ENCODE measurements around the gene PHF21A.
"Not testable (repeated sequence)": the region's sequence is repeated elsewhere in the genome, so short reads cannot be mapped to it uniquely, and the experiment has no call there.

PHF21A gene

DNA sequence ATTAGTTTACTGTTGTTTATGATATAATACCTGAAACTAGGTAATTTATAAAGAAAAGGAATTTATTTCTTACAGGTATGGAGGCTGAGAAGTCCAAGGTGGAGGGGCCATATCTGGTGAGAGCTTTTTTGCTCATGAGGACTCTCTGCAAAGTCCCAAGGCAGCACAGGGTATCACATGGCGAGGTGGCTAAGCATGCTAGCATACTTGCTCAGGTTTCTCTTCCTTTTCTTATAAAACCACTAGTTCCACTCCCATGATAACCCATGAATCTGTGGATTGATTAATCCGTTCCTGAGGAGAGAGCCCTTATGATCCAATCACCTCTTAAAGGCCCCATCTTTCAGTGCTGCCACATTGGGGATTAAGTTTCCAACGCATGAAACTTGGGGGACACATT lies 82.7 kb downstream of the PHF21A start:
- no peak for DNase-seq (ENCODE audit: extremely low read depth in 1 of 2, low read depth in 1 of 2)

DNA sequence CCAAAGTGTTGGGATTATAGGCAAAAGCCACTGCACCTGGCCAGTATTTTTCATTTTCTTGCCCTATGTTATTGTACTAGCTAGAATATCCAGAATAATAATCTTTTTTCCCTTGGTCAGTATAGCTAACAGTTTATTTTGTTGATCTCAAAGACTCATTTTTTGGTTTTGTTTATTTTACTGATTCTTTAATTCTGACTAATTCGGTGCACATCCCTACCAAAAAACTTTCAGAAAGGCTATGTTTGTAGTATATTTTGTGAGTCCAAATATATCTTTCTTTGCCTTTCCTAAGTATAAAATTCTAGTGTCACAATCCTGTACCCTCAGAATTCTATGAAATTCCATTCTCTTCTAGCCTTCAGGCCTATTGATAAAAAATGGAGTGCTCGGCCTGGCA lies 84.3 kb downstream of the PHF21A start:
- DNase-seq (ENCODE audit: extremely low read depth in 1 of 2, low read depth in 1 of 2) = no peak

DNA sequence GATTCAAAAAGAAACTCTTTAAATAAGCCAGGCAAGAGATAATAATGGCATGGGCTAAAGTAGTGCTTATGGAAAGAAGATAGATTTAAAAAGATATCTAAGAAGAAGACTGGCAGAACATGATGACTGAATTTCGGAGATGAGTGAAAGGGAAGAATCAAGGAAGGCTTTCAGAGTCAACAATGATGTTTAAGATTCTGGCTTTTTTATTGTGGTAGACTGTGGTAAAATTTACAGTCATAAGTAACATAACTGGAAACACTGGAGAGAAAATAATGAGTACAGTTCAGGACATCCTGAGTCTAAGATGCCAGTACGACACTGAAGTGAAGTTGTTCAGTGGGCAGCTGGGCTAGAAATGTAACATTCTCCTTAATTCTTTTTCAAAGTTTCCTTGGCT lies 85.2 kb downstream of the PHF21A start:
- DNase-seq (ENCODE audit: extremely low read depth in 1 of 2, low read depth in 1 of 2) = no peak

DNA sequence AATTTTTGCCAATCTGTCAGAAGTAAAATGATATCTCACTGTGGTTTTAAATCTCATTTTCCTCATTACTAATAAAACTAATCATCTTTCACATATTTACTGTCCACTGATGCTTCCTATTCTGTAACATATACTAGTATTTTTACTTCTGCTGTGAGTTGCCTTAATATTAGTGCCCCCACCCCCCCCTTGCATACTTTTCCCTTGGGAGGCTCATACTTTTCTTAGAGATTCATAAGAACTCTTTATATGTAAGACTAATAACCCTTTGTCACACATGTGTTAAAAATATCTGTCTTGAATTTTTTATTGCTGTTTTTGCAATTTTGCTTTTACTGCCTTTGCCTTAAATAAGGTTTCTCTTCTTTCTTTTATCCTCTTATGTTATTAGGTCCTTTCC lies 87.2 kb downstream of the PHF21A start:
- DNase-seq (ENCODE audit: extremely low read depth in 1 of 2, low read depth in 1 of 2) = no peak

DNA sequence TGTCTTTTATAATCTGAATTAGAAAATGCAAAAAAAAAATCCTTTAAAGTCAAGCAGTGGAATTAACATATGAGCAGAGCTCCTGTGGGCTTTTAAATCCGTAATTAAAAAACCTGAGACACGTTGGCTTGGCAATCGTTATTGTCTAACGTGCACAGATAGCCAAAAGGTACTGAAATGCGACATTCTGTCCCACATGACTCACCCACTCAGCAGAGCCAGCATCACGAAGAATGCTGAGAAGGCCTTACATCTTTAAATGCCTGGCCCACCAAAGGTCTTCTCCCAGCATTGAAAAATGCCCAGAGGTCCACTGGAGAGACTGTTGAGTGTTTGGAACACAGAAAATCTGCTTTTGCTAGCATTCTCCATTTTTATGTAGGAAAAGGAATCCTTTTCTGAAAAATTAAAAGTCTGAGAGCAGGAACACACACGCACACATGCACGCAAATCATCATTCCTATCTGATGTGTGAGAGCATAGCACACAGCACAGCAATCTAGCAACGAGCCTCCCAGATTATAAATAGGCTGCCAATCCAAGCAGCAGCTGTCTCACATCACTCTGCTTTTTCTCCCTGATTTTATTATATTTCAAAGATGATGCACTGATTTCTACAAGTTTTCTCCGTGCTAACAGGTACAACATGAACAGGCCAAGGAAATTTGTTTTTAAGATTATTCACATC lies 94.5 kb downstream of the PHF21A start:
- no peak for DNase-seq (ENCODE audit: extremely low read depth in 1 of 2, low read depth in 1 of 2)

DNA sequence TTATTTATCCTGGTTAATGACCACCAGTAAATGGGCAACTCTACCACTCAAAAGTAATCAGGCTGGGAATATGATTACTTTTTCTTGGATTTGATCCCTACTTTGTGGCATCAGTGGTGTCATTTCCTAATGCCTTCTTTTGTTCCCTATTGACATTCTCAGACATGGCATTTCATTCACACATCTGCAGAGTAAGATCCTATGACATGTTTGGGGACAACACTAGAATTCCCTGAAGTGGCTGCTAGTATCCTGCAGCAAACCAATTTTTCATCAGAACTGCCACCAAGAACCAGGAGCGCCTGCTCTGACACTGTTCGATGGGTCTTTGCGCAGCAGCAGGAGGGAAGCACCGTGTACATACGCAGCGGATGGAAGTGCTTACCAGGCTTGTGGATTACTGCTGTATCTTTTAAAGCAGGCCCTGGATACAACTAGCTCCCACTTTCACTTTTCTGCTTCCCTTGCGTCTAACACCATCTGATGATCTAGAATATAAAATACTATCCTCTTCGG lies 101.1 kb downstream of the PHF21A start:
- DNase-seq (ENCODE audit: extremely low read depth in 1 of 2, low read depth in 1 of 2) = no peak

DNA sequence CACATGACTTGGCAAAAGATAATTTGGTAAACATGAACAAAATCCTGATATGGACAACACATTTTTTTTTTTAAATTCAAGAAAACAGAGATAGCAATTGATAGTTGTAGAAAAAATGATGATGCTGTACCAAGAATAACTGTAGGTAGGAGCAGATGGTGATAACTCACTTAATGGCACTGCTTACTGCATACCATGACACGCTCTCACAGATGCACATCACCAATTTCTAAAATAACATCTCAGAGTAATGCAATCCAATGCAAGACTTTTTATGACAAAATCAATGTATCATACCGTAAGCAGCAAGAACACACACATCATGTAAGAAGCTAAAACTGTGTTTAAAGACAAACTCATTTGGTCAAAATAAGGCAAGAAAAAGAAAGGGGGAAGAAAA lies 102.6 kb downstream of the PHF21A start:
- no peak for DNase-seq (ENCODE audit: extremely low read depth in 1 of 2, low read depth in 1 of 2)

DNA sequence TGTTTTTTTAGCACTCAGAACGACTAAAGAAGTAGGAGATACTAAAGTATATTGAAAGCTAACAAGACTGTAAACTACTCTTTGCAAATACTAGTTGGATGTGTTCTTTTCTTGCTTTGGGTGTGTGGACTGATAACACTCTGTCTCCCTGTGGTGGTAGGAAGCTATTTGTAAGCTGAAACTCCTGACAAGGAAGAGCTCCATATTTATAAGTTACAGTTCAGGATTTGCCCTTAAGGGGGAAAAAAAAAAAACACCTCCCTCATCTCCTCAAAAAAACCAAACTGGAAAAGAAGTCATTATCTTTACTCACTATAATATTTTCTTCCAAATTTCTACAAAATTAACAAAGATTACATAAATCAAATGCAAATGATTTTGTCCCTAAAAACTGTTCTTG lies 103.9 kb downstream of the PHF21A start:
- no peak for DNase-seq (ENCODE audit: extremely low read depth in 1 of 2, low read depth in 1 of 2)

DNA sequence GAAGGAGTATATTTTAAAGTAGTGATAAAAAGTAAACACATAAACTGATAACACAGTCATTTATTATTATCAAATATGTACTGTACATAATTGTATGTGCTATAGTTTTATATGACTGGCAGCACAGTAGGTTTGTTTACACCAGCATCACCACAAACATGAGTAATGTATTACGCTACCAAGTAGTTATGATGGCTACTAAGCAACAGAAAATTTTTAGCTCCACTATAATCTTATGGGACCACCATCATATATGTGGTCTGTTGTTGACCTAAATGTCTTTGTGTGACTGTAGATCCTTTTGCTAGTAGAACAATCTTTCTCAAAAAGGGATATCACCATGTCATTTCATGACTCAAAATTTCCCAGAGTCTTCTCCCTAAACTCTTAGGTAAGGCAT lies 105.3 kb downstream of the PHF21A start:
- DNase-seq (ENCODE audit: extremely low read depth in 1 of 2, low read depth in 1 of 2) = no peak

DNA sequence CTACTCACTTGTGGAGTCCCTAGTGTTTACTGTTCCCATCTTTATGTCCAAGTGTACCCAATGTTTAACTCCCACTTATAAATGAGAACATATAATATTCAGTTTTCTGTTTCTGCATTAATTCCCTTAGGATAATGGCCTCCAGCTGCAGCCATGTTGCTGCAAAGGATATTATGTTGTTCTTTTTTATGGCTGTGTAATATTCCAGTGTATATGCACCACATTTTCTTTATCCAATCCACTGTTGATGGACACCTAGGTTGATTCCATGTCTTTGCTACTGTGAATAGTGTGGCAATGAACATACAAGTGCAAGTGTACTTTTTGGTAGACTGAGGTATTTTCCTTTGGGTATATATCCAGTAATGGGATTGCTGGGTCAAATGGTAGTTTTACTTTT lies 107.1 kb downstream of the PHF21A start:
- DNase-seq (ENCODE audit: extremely low read depth in 1 of 2, low read depth in 1 of 2) = not testable (repeated sequence)

DNA sequence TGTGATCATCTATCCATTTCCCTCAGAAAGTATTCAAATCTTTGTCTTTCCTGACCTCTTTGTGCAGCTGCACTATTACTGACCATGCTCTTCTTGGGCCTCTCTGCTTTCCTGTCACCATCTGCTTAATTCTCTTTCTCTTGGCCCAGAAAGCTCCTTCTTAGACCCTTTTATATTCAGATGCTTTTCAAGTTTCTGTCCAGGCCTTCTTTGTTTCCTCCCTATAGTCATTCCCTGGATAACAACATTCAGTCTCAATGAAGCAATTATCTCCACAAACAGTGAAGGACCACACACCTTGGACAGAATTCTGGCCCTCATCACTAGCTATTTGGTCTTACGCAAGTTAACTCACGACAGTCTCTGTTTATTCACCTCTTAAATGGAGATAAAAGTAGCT lies 109.1 kb downstream of the PHF21A start:
- no peak for DNase-seq (ENCODE audit: extremely low read depth in 1 of 2, low read depth in 1 of 2)

DNA sequence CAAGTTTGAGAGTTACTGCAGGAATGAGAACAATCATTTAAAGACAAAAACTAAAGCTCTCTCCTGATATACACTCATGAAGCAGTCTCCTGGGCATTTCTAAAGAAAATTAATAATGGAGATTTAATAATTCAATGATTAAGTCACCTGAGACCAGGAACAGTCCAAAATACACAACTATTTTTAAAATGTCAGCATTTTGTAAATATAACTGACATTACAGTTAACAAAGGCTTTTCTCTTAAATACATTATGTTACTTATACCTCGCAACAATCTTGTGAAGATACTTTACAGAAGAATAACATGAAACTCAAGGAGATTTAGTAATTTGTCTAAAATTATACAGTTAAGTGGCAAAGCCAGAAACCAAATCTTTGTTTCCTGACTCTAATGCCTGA lies 111.2 kb downstream of the PHF21A start:
- DNase-seq (ENCODE audit: extremely low read depth in 1 of 2, low read depth in 1 of 2) = no peak

DNA sequence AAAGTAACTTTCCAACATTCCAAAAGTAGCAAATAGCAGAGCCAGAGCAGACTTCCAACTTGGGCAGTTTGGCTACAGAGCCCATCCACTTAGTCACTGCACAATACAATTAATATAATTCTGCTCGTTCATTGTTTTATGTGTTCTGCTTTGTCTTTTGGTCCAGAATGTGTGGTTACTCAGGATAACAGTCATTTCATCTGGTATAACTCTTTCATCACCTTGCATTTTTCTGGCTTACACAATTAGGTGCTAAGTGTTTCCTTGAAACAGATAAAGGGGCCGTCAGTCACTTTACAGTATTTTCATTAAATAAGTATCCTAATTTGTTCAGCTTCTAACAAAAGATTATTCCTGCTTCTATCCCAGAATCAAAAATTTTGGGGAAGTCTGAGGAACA lies 111.6 kb downstream of the PHF21A start:
- DNase-seq (ENCODE audit: extremely low read depth in 1 of 2, low read depth in 1 of 2) = no peak

DNA sequence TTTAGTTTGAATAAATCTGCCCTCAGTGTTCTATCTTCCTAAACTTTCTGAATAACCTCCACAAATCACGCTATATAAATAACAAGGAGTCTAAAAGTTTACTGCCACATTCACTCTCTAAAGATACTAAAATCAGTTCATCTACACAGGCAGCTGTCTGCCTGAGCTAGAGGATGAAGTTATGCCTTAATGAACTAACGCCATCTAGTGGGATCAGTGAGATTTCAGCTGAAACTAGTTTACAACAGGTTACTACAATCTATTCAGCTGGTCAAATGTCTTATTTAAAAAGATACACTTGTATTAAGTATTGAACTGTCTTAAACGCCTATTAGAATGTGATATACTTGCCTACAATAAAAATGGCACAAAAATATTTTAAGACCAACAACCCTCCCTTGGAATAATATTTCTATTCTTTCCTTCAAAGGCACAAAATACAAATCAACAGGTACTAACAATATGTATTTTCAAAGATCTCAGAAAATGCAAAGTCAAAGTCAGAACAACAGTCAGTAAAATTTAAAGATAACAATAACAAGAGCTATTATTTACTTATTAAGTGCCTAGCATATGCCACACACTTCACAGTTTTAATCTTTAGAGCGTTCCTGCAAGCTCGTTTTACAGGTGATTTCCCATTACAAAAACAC lies 114.7 kb downstream of the PHF21A start:
- DNase-seq (ENCODE audit: extremely low read depth in 1 of 2, low read depth in 1 of 2) = no peak

DNA sequence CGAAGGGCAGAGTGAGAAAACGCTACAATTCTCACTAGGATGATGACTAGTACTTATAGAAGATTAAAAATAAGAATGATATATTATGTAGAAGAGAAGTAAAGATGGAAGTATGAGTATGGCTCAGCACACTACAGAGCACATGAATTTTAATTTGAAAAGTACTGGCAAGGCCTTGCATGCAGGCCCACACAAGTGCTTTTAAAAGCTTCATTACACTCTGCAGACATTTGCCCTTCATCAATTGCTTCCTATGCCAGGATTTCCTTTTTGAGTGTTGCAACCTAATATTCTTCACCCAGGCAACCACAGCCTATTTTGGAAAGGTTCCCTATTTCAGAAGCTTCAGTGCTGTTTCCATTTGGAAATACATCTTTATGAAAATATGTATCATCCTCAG lies 117.7 kb downstream of the PHF21A start:
- no peak for DNase-seq (ENCODE audit: extremely low read depth in 1 of 2, low read depth in 1 of 2)

DNA sequence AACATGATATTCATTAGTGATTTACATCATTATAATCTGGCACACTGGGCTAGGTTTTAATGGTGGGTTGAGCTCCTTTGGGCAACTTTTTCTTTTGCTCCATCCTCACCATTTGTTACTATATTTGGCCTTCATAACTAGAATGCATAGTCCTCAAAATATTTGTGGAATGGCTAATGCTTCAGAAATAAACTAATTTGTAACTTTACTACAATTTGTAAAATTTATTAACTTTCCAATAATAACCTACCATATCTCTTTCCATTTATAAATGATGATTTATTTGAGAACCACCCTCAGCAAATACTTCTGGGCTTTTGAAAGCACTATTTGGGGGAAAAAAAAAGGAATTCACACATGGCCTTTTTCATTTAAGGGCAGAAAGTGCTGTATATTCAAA lies 119.1 kb downstream of the PHF21A start:
- DNase-seq (ENCODE audit: extremely low read depth in 1 of 2, low read depth in 1 of 2) = no peak

DNA sequence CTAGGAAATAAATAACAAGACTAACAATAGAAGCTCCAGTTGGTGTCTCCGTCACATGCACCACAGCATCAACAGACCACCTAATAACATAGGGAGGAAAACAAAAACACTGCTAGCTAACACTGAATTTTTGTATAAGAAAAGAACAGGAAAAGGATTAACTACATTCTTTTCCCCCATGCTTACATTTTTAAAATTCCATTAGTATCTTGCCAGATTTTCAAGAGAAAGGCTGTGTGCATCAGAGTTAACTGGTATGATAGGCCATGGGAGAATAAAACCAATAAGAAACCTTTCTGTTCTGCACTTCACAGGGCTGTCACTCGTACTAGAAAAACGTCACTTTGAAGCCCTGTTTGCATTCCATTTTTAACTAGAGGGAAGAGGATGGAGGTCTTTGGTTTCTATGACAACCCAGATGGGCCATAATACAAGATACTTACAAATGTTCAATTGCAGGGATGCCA lies 119.8 kb downstream of the PHF21A start:
- no peak for DNase-seq (ENCODE audit: extremely low read depth in 1 of 2, low read depth in 1 of 2)

DNA sequence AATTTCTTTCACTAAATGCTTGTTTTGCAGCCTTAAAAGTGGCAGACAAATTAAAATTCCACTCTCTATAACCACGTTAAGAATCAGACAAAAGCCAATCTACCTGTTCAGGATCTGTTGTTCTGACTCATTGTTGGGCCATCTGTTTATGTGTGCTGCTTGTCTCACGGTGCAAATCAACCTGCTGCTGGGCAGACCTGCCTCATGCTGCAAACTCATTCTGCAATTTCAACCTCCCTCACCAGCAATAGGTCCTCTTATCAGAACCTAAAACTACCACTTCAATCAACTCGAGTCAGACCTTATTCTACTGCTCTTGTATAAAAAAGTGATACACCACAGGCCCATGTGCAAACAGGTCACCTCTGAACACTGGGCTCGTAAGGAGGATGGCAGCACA lies 123.7 kb downstream of the PHF21A start:
- no peak for DNase-seq (ENCODE audit: extremely low read depth in 1 of 2, low read depth in 1 of 2)

DNA sequence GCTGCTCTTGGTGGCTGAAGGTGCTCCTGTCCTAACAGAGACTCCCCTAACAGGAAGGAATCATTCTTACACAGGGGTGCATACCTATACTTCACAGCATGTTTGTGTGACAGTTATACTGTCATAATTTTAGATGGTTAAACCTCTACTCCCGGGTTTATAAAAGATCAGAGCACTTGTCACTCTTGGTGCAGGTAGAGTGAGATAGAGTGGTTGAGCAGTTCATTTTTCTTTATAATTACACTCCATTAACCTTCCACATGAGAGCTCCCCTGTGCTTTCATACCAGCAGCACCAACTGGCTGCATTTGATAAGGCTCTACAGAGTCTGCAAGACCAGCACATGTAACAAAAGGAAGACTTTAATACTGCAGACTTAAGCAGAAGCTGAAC lies 125.9 kb downstream of the PHF21A start:
- no peak for DNase-seq (ENCODE audit: extremely low read depth in 1 of 2, low read depth in 1 of 2)

DNA sequence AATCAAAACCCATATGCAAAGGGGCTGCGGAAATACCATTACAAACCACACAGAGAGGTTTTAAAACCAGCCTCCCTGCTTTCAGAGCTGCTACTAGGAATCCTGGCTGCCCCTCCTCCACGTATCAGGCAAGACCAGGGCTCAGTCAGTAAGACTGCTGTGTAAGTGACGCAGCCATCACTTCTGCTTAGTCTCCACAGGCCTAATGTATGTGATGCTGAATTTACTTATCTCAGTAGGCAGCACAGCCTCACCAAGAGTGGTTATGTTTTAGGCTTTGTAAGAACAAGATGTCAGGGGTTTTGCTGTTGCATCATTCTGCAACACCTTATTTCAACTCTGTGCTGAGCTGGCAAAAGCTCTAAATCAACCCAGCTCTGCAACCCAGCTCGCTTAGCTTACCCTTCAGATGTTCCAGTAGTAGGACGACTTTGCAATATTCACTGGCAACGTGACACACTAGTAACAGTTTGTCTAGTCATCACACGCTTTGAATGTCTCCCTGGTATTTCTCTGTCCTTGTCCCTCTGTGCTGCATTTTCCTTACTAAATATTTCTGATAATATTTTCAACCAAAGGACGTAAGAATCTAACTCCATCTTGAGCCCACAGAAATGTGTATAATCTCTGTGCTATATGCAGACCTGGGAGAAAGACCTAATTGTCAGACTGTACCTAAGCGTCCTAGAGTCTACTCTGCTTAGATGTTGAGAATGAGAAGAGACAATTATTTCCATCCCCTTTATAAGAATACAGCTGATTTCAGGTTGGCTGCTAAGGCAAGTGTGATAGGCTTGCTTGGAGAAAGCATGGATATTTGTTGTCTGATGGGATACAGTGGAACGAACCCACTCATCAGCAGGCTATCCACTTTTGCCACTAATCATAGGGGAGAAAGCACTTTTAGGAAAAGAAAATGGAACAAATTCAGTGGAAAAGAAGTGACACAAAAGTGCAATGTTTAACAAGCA lies 126.6 kb downstream of the PHF21A start:
- DNase-seq (ENCODE audit: extremely low read depth in 1 of 2, low read depth in 1 of 2) = no peak

DNA sequence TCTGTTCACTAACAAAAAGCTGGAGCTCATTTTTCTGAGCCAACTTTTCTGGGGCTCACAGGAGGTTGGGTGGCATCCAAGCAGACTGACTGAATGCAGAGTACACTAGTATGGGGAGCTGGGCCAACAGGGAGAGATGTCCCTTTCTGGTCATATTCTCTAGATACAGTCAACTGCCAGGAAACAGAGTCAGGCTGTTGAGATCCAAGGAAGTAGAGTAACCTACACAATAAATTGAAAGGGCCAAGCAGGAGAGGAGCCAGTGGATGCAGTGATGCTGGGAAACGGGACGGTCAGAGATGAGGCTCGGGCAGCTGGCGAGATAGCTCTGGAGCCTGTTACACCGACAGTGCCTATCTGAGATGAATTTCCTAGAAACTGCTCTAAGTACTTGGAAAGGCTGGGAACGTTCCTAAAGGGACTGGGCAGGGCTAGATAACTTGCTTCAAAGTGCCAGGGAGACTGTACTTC lies 127.7 kb downstream of the PHF21A start:
- no peak for DNase-seq (ENCODE audit: extremely low read depth in 1 of 2, low read depth in 1 of 2)

All from stimulated activated CD8-positive, alpha-beta memory T cell treated with anti-CD3 and anti-CD28 coated beads, Interleukin-7, amount 100 ng/mL, for 48 hours (primary cell).